CD4-positive, alpha-beta T cell treated with Interleukin-10 for 1 hour (primary cell): Measurements from ENCODE around the gene PCDHB11.
"Not testable (repeated sequence)": the region's sequence is repeated elsewhere in the genome, so short reads cannot be mapped to it uniquely, and the experiment has no call there.

ENCODE experiments used
- DNase-seq: peaks from one replicate; pipeline ENCODE4 v3.0.0-alpha.2; 2020

Gene PCDHB11

GRCh38 chr5:141199359-141200235 is at the start of gene PCDHB11:
TSS of gene PCDHB11 (plus strand) at chr5:141199627. CDS start at chr5:141199775, 148 bp downstream.
- no peak for DNase-seq

GRCh38 chr5:141149812-141150211 is 49.6 kb upstream of the PCDHB11 start, which contains the start of gene PCDHB6:
TSS of gene PCDHB6 (plus strand) at chr5:141150057. CDS start at chr5:141150258, 201 bp downstream.
- DNase-seq: no peak

- no peak for DNase-seq
These were observed 49.0 kb upstream of the PCDHB11 start for GRCh38 chr5:141150224-141150992.

GRCh38 chr5:141150993-141151325 is 48.5 kb upstream of the PCDHB11 start:
- DNase-seq: no peak

GRCh38 chr5:141151632-141152031 is 47.8 kb upstream of the PCDHB11 start:
- DNase-seq: not testable (repeated sequence)

GRCh38 chr5:141152096-141152495 is 47.3 kb upstream of the PCDHB11 start:
- DNase-seq: not testable (repeated sequence)

GRCh38 chr5:141155540-141156374 is 43.7 kb upstream of the PCDHB11 start:
- no peak for DNase-seq

- not testable (repeated sequence) for DNase-seq
These were observed 42.1 kb upstream of the PCDHB11 start for GRCh38 chr5:141157356-141157755.

- DNase-seq: not testable (repeated sequence)
These were observed 41.5 kb upstream of the PCDHB11 start for GRCh38 chr5:141157901-141158300.

GRCh38 chr5:141172381-141173204 is 26.8 kb upstream of the PCDHB11 start, which contains the start of gene PCDHB7:
TSS of gene PCDHB7 (plus strand) at chr5:141172644. CDS start at chr5:141172836, 192 bp downstream.
- peak; percentile 18 for DNase-seq

- DNase-seq: not testable (repeated sequence)
These were observed 24.9 kb upstream of the PCDHB11 start for GRCh38 chr5:141174291-141175104.

- DNase-seq: no peak
These were observed 23.5 kb upstream of the PCDHB11 start for GRCh38 chr5:141175933-141176332.

GRCh38 chr5:141177577-141178191 is 21.7 kb upstream of the PCDHB11 start, which contains the start of gene PCDHB8:
TSS of gene PCDHB8 (plus strand) at chr5:141177790. CDS start at chr5:141178035, 245 bp downstream.
- not testable (repeated sequence) for DNase-seq

GRCh38 chr5:141179371-141179770 is 20.1 kb upstream of the PCDHB11 start:
- not testable (repeated sequence) for DNase-seq

- not testable (repeated sequence) for DNase-seq
These were observed 19.6 kb upstream of the PCDHB11 start for GRCh38 chr5:141179876-141180275.

GRCh38 chr5:141180313-141180712 is 19.1 kb upstream of the PCDHB11 start:
- DNase-seq: no peak

GRCh38 chr5:141182248-141182647 is 17.2 kb upstream of the PCDHB11 start, which contains the start of gene PCDHB16:
TSS of gene PCDHB16 (plus strand) at chr5:141182387. CDS start at chr5:141182560, 173 bp downstream.
- no peak for DNase-seq

GRCh38 chr5:141184117-141184855 is 15.1 kb upstream of the PCDHB11 start:
- not testable (repeated sequence) for DNase-seq

GRCh38 chr5:141186897-141187512 is 12.4 kb upstream of the PCDHB11 start, which contains the start of gene PCDHB9:
TSS of gene PCDHB9 (plus strand) at chr5:141187161. CDS start at chr5:141187319, 158 bp downstream.
- peak; percentile 44 for DNase-seq
